Breast epithelium (tissue), 3 donors: Measurements from ENCODE around the gene RASA3.
A peak's percentile ranks its signal among the peaks of the same experiment; 100 is the strongest.

Experiments
- POLR2AphosphoS5 ChIP-seq, 3 donors: sonication (generic); formaldehyde crosslinking; IDR thresholded peaks; one replicate each; pipeline ENCODE4 v1.6.1; 2017; ENCODE audit warnings: antibody characterized with exemption in 3 of 3
- TF ChIP-seq, protein P1 (sequence below), 3 donors: fragments of 450-650 bp; IDR thresholded peaks; one replicate each; pipeline ENCODE4 v1.5.1; 2016 to 2017; ENCODE audit warnings: antibody characterized with exemption in 3 of 3, mild to moderate bottlenecking in 3 of 3, moderate library complexity in 3 of 3

DNA sequence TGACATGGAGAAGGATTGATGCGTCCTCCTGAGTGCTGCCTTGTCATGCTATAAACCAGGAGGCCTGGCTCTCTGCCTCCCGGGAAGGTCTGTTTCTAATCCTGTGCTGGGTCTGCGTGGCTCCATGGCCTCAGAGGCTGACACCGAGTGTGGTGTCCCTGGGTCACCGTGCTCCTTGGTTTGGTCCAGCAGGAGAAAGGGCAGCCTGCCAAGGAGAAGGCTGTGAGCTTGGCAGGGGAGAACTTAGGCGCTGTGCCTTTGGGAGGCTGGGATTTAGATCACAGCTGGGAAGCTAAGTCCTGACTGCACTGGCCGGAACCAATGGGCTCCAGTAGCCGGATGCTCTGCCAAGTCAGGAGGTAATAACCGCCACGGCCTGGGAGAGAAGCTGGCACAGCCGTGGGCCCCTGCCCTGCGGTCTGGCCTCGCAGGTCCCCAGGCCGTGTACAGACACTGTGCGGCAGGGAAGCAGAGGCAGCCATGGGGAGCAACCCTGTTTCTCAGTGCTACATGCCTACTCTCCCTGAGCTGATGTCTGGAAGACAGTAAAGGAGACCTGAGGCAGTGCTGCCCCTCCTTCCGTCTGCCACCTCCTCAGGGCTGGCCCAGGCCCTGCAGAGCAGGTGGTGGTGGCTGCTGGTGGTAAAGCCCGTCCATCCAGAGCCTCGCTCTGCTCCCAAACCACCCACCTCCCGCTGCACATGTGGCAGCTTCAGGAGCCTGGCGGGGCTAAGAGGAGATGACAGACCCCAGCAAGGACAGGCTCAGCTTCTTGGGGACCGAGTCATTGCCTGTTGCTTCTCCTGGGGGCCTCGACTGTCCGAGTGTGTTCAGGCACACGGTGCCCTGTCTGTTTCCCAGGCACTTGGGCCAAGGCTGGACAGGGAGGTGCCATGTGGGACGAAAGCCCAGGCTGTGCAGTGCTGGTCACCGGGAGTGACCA, 203.5 kb downstream of the RASA3 start:
- TF ChIP-seq POLR2AphosphoS5 (IDR thresholded peaks at IDR 0.05): peak; percentile 50 to 69 (median 58)
- TF ChIP-seq, protein P1, sequence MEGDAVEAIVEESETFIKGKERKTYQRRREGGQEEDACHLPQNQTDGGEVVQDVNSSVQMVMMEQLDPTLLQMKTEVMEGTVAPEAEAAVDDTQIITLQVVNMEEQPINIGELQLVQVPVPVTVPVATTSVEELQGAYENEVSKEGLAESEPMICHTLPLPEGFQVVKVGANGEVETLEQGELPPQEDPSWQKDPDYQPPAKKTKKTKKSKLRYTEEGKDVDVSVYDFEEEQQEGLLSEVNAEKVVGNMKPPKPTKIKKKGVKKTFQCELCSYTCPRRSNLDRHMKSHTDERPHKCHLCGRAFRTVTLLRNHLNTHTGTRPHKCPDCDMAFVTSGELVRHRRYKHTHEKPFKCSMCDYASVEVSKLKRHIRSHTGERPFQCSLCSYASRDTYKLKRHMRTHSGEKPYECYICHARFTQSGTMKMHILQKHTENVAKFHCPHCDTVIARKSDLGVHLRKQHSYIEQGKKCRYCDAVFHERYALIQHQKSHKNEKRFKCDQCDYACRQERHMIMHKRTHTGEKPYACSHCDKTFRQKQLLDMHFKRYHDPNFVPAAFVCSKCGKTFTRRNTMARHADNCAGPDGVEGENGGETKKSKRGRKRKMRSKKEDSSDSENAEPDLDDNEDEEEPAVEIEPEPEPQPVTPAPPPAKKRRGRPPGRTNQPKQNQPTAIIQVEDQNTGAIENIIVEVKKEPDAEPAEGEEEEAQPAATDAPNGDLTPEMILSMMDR (IDR thresholded peaks at IDR 0.05): no peak
